D721Med (cell line): Measurements from ENCODE around the gene PABPN1L.

Source experiments
- DNase-seq: peaks from one replicate; pipeline ENCODE4 v3.0.0; 2011; ENCODE audit warnings: low spot score; ENCODE audit not compliant: insufficient read length
- FAIRE-seq: peaks from 2 replicates; lab custom pipeline; 2011; peaks lifted over from hg19 to GRCh38; lab: Jason Lieb, UNC
- CTCF ChIP-seq: IDR thresholded peaks from 2 replicates; pipeline ENCODE4 v1.5.1; 2012; ENCODE audit warnings: mild to moderate bottlenecking, control low read depth; ENCODE audit not compliant: insufficient read depth; ENCODE audit errors: missing control alignments

PABPN1L gene

GRCh38 chr16:88853325-88853941 lies 13.0 kb downstream of the PABPN1L start:
- DNase-seq (no peak), FAIRE-seq (no peak)
- TF ChIP-seq CTCF = no peak

- no peak for FAIRE-seq
- TF ChIP-seq CTCF = no peak
- no peak for DNase-seq
Measured at GRCh38 chr16:88851616-88852015, 14.8 kb downstream of the PABPN1L start.

GRCh38 chr16:88850531-88851199 lies 15.8 kb downstream of the PABPN1L start:
- no peak for FAIRE-seq
- TF ChIP-seq CTCF = no peak

GRCh38 chr16:88848557-88848956 lies 17.9 kb downstream of the PABPN1L start:
- TF ChIP-seq CTCF = no peak
- DNase-seq (no peak), FAIRE-seq (no peak)

More at GRCh38 chr16:88850531-88851199, 15.8 kb downstream of the PABPN1L start:
- no peak for DNase-seq

GRCh38 chr16:88847654-88848053 lies 18.8 kb downstream of the PABPN1L start:
- DNase-seq = no peak
- FAIRE-seq = no peak
- TF ChIP-seq CTCF = no peak

GRCh38 chr16:88846088-88846487 lies 20.4 kb downstream of the PABPN1L start:
- no peak for DNase-seq
- TF ChIP-seq CTCF = no peak
- no peak for FAIRE-seq

- DNase-seq = no peak
- no peak for FAIRE-seq
- no peak for TF ChIP-seq CTCF
Measured at GRCh38 chr16:88844419-88845036, 21.9 kb downstream of the PABPN1L start.
